ENCODE data around the gene C18orf32.

The C18orf32 gene

DNA sequence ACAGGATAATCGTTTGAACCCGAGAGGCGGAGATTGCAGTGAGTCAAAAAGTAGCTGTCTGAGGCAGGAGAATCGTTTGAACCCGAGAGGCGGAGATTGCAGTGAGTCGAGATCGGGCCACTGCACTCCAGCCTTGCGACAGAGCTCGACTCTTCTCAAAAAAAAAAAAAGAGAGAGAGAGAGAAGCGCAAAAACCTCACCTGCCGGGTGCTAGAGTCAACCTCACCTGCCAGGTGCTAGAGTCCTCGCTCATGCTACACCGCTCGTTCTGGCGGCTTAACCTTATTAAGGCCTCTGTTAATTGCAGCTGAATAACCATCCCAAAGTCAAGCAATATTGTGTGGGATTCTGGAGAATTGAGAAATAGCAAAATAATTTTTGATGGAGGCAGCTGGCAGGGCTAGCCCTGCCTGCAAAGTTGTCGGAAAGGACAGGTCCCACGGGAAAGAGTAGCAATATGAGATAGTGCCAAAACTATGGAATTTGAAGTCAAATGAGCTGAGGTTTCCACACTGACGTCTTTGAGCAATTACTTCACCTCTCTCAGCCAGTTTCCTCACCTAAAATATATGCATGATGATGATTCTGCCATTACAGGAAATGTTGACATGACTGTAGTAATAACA, 25.9 kb downstream of the C18orf32 start:
- no peak for DNase-seq
- Histone ChIP-seq H4K20me1 (ENCODE audit: insufficient read depth, low read length) (no peaks in the 10 kb centered on the region), H3K4me2 (ENCODE audit: low read depth, low read length) (peak overlapping the region; percentile 48; the same call in 1 of the 2 replicates), H3K27me3 (replicated peaks; ENCODE audit: insufficient read depth, low read length) (no peaks in the 10 kb centered on the region), H3K9me2 (replicated peaks; ENCODE audit: insufficient read depth, low read length) (no peaks in the 10 kb centered on the region), H2AFZ (ENCODE audit: low read length) (peak overlapping the region; percentile 97), H3K27ac (ENCODE audit: low read length) (peak overlapping the region; percentile 30; the same call in 1 of the 2 replicates), H3K9ac (ENCODE audit: low read length) (peak overlapping the region; percentile 83; the same call in 1 of the 2 replicates), H3F3A (ENCODE audit: insufficient read depth, low read length) (no peaks in the 10 kb centered on the region), H3K79me2 (ENCODE audit: low read length) (peaks cover 44% of the 10 kb centered on the region), H3K4me1 (ENCODE audit: low read length) (peaks cover 16% of the 10 kb centered on the region), H3K4me3 (ENCODE audit: low read length) (peak overlapping the region; percentile 96; the same call in 1 of the 2 replicates), H3K36me3 (replicated peaks; ENCODE audit: insufficient read depth, low read length) (no peaks in the 10 kb centered on the region), H3K9me3 (replicated peaks; ENCODE audit: insufficient read depth, low read length) (no peaks in the 10 kb centered on the region)
- TF ChIP-seq EZH2 (optimal IDR thresholded peaks at IDR 0.05; ENCODE audit: low read depth, low read length), result no peak
- TF ChIP-seq, protein P1, sequence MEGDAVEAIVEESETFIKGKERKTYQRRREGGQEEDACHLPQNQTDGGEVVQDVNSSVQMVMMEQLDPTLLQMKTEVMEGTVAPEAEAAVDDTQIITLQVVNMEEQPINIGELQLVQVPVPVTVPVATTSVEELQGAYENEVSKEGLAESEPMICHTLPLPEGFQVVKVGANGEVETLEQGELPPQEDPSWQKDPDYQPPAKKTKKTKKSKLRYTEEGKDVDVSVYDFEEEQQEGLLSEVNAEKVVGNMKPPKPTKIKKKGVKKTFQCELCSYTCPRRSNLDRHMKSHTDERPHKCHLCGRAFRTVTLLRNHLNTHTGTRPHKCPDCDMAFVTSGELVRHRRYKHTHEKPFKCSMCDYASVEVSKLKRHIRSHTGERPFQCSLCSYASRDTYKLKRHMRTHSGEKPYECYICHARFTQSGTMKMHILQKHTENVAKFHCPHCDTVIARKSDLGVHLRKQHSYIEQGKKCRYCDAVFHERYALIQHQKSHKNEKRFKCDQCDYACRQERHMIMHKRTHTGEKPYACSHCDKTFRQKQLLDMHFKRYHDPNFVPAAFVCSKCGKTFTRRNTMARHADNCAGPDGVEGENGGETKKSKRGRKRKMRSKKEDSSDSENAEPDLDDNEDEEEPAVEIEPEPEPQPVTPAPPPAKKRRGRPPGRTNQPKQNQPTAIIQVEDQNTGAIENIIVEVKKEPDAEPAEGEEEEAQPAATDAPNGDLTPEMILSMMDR (IDR thresholded peaks at IDR 0.05; ENCODE audit: low read length), result no peak
- TF ChIP-seq EZH2phosphoT487 (IDR thresholded peaks at IDR 0.05; ENCODE audit: low read length), result no peak

DNA sequence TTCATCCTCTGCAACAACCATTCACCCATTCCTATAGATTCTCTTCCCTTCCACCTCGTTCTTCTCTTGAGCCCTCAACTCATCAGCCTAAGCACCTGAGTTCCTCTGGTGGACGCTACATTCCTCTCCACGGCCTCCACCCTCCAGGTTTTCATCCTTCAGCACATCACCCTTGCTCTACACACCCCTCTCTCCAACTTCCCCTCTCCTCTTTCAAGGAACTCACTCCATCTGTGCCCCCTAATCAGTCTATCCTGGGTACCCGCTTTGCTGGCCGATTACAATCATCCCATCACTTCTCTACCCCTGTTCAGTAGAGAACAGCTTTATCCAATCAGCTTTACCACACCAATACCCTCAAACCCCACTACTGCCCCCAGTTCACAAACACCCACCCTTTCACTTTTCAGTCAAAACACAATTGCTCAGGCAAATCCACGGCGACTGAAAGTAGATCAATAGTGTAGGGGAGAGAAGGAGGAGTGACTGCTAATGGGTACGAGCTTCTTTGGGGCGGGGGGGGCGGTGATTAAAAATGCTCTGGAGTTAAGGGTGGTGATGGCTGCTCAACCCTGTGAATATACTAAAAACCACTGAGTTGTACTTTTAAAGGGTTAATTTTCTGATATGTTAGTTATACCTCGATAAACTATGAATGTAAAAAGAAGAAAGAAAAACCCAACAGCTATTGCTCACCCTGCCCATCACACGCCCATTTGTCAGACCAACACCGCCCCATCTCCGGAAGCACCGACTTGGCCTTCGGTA, 27.4 kb downstream of the C18orf32 start:
- TF ChIP-seq EZH2phosphoT487 (IDR thresholded peaks at IDR 0.05; ENCODE audit: low read length) (no peak), EZH2 (optimal IDR thresholded peaks at IDR 0.05; ENCODE audit: low read depth, low read length) (no peak)
- TF ChIP-seq, protein P1 (IDR thresholded peaks at IDR 0.05; ENCODE audit: low read length), result no peak
- peaks cover 16% of the 10 kb centered on the region for H3K4me1 ChIP-seq (ENCODE audit: low read length)
- H3F3A ChIP-seq (ENCODE audit: insufficient read depth, low read length), result no peaks in the 10 kb centered on the region
- no peaks in the 10 kb centered on the region for H4K20me1 ChIP-seq (ENCODE audit: insufficient read depth, low read length)
- H3K4me2 ChIP-seq (ENCODE audit: low read depth, low read length), result peak overlapping the region; percentile 67
- no peaks in the 10 kb centered on the region for H3K27me3 ChIP-seq (replicated peaks; ENCODE audit: insufficient read depth, low read length)
- no peaks in the 10 kb centered on the region for H3K36me3 ChIP-seq (replicated peaks; ENCODE audit: insufficient read depth, low read length)
- H2AFZ ChIP-seq (ENCODE audit: low read length), result peak overlapping the region; percentile 97
- no peaks in the 10 kb centered on the region for H3K9me2 ChIP-seq (replicated peaks; ENCODE audit: insufficient read depth, low read length)
- H3K9me3 ChIP-seq (replicated peaks; ENCODE audit: insufficient read depth, low read length), result no peaks in the 10 kb centered on the region
- H3K9ac ChIP-seq (ENCODE audit: low read length), result peak overlapping the region; percentile 83
- DNase-seq, result peak; percentile 17
- H3K27ac ChIP-seq (ENCODE audit: low read length), result peak overlapping the region; percentile 63; the same call in 1 of the 2 replicates
- peaks cover 58% of the 10 kb centered on the region for H3K79me2 ChIP-seq (ENCODE audit: low read length)
- peak overlapping the region; percentile 96 for H3K4me3 ChIP-seq (ENCODE audit: low read length)

DNA sequence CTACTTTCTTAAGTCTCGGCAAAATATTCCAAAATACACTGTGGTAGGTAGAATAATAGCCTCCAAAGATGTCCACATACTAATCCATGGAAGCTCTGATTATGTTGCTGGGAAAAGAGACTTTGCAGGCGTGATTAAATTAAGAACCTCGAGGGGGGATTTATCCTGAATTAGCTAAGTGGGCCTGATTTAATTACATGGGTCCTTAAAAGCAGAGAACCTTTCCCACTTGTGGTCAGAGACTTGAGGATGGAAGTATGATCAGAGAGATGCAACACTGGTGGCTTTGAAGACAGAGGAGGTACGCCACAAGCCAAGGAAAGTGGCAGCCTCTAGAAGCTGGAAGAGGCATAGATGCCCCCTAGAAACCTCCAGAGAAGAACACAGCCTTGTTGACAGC, 29.4 kb downstream of the C18orf32 start:
- peaks cover 16% of the 10 kb centered on the region for H3K4me1 ChIP-seq (ENCODE audit: low read length)
- no peaks in the 10 kb centered on the region for H3K36me3 ChIP-seq (replicated peaks; ENCODE audit: insufficient read depth, low read length)
- H3K27me3 ChIP-seq (replicated peaks; ENCODE audit: insufficient read depth, low read length), result no peaks in the 10 kb centered on the region
- H3K27ac ChIP-seq (ENCODE audit: low read length), result no peak overlapping the region
- DNase-seq, result no peak
- no peaks in the 10 kb centered on the region for H3K9me2 ChIP-seq (replicated peaks; ENCODE audit: insufficient read depth, low read length)
- no peaks in the 10 kb centered on the region for H3F3A ChIP-seq (ENCODE audit: insufficient read depth, low read length)
- TF ChIP-seq, protein P1 (IDR thresholded peaks at IDR 0.05; ENCODE audit: low read length), result no peak
- TF ChIP-seq EZH2 (optimal IDR thresholded peaks at IDR 0.05; ENCODE audit: low read depth, low read length) (no peak), EZH2phosphoT487 (IDR thresholded peaks at IDR 0.05; ENCODE audit: low read length) (no peak)
- no peak overlapping the region for H3K9ac ChIP-seq (ENCODE audit: low read length)
- H4K20me1 ChIP-seq (ENCODE audit: insufficient read depth, low read length), result no peaks in the 10 kb centered on the region
- H3K4me2 ChIP-seq (ENCODE audit: low read depth, low read length), result no peak overlapping the region
- no peak overlapping the region for H3K4me3 ChIP-seq (ENCODE audit: low read length)
- no peaks in the 10 kb centered on the region for H3K9me3 ChIP-seq (replicated peaks; ENCODE audit: insufficient read depth, low read length)
- H2AFZ ChIP-seq (ENCODE audit: low read length), result no peak overlapping the region
- H3K79me2 ChIP-seq (ENCODE audit: low read length), result peaks cover 70% of the 10 kb centered on the region

All from MM.1S (cell line).